Endothelial cell of umbilical vein (primary cell): ENCODE results near the gene ARHGEF10L. TPM values are rescaled to one million over a fixed set of nuclear protein-coding genes. Genes with fewer than 3 reads are reported as not detected.

Experiments used
- BruUV-seq: library from RNA; stranded (reverse); fragments of 400-500 nt; replicated peaks from 2 replicates; lab custom pipeline; 2021; lab: Mats Ljungman, UMichigan
- CTCF ChIA-PET: fragments of 300-600, 350-600 bp; sonication (Branson Sonifier 250); formaldehyde crosslinking; loops from one replicate; lab custom pipeline; 2021; ENCODE audit warnings: antibody characterized with exemption, inconsistent platforms; lab: Charles Lee
- POLR2A ChIA-PET: fragments of 300-600, 350-600 bp; sonication (Branson Sonifier 250); formaldehyde crosslinking; loops from one replicate; lab custom pipeline; 2021; ENCODE audit warnings: antibody characterized with exemption, inconsistent platforms; lab: Charles Lee
- DNase-seq: peaks from one replicate; pipeline ENCODE4 v3.0.0-alpha.2; 2011; ENCODE audit warnings: low read depth, low spot score
- FAIRE-seq: peaks from 2 replicates; lab custom pipeline; 2011; peaks lifted over from hg19 to GRCh38; lab: Jason Lieb, UNC
- H2AFZ ChIP-seq: 2 replicates; pipeline ENCODE4 v1.6.0; 2012; ENCODE audit warnings: low read depth, low read length, control low read depth, inconsistent platforms
- H3K27ac ChIP-seq: 2 replicates; pipeline ENCODE4 v1.5.1; 2011; ENCODE audit warnings: low read depth, mild to moderate bottlenecking, control low read depth, low read length, moderate library complexity; ENCODE audit not compliant: insufficient read depth
- H3K27me3 ChIP-seq, 2 experiments: 2 replicates each; pipeline versions ENCODE4 v1.6.0 to v1.6.1; 2011; ENCODE audit warnings: low read length in 2 of 2, mixed read lengths in 1 of 2; ENCODE audit not compliant: control insufficient read depth in 2 of 2, insufficient read depth in 2 of 2
- H3K36me3 ChIP-seq, 2 experiments: 2 replicates in 1 of 2; 3 replicates in 1 of 2; pipeline ENCODE4 v1.5.1; 2011; ENCODE audit warnings: low read length in 2 of 2, mild to moderate bottlenecking in 1 of 2, moderate library complexity in 1 of 2; ENCODE audit not compliant: control insufficient read depth in 2 of 2, insufficient read depth in 2 of 2; ENCODE audit errors: extremely low read depth in 1 of 2
- H3K4me1 ChIP-seq: 3 replicates; pipeline ENCODE4 v1.5.1; 2011; ENCODE audit warnings: mild to moderate bottlenecking, low read length; ENCODE audit not compliant: control insufficient read depth, insufficient read depth; ENCODE audit errors: extremely low read depth
- H3K4me2 ChIP-seq: 2 replicates; pipeline ENCODE4 v1.6.1; 2011; ENCODE audit warnings: low read length, control low read depth, mixed read lengths; ENCODE audit not compliant: insufficient read depth
- H3K4me3 ChIP-seq, 3 experiments: fragments of 200-600 bp in 1 of 3; sonication (generic), shearing (Covaris generic) in 1 of 3; replicated peaks in 1 of 3; 2 replicates each; pipeline ENCODE4 v1.5.1; 2011 to 2016; ENCODE audit warnings: control low read depth in 3 of 3, low read length in 3 of 3, mild to moderate bottlenecking in 2 of 3, inconsistent platforms in 1 of 3, low read depth in 1 of 3, moderate library complexity in 1 of 3; ENCODE audit not compliant: insufficient read depth in 1 of 3
- H3K79me2 ChIP-seq: 2 replicates; pipeline ENCODE4 v1.6.0; 2012; ENCODE audit warnings: low read length, inconsistent platforms; ENCODE audit not compliant: control insufficient read depth, insufficient read depth
- H3K9ac ChIP-seq: replicated peaks from 2 replicates; pipeline ENCODE3; 2011; ENCODE audit warnings: low read length, control low read depth; ENCODE audit not compliant: insufficient read depth; ENCODE audit errors: extremely low read depth
- H3K9me1 ChIP-seq: replicated peaks from 3 replicates; pipeline ENCODE4 v1.6.0; 2011; ENCODE audit warnings: mild to moderate bottlenecking, low read length; ENCODE audit not compliant: control insufficient read depth, insufficient read depth; ENCODE audit errors: extremely low read depth
- H3K9me3 ChIP-seq: replicated peaks from 2 replicates; pipeline ENCODE4 v1.5.1; 2012; ENCODE audit warnings: low read length, inconsistent platforms; ENCODE audit not compliant: control insufficient read depth, insufficient read depth
- H4K20me1 ChIP-seq: replicated peaks from 2 replicates; pipeline ENCODE3; 2011; ENCODE audit warnings: mild to moderate bottlenecking, low read length; ENCODE audit not compliant: control insufficient read depth, insufficient read depth; ENCODE audit errors: extremely low read depth
- CTCF ChIP-seq, 2 donors: IDR thresholded peaks; 1 replicate in 1 of 2; 2 replicates in 1 of 2; pipeline ENCODE4 v1.5.1; 2011; ENCODE audit warnings: low read length in 2 of 2, mild to moderate bottlenecking in 2 of 2, moderate library complexity in 2 of 2, control low read depth in 1 of 2, inconsistent platforms in 1 of 2, low read depth in 1 of 2; ENCODE audit not compliant: insufficient read depth in 1 of 2; ENCODE audit errors: extremely low read depth in 1 of 2
- EZH2 ChIP-seq: IDR thresholded peaks from 2 replicates; pipeline ENCODE4 v1.6.1; 2012; ENCODE audit warnings: borderline replicate concordance, low read depth, mild to moderate bottlenecking, moderate library complexity, low read length, inconsistent platforms; ENCODE audit not compliant: severe bottlenecking
- FOS ChIP-seq: IDR thresholded peaks from 2 replicates; pipeline ENCODE4 v1.6.1; 2011; ENCODE audit warnings: mild to moderate bottlenecking, low read length, moderate library complexity, borderline replicate concordance; ENCODE audit not compliant: insufficient read depth
- GATA2 ChIP-seq: IDR thresholded peaks from 2 replicates; pipeline ENCODE4 v1.7.0; 2011; ENCODE audit warnings: low read depth, mild to moderate bottlenecking, moderate library complexity, mixed read lengths, low read length; ENCODE audit not compliant: insufficient read length, insufficient read depth
- JUN ChIP-seq: IDR thresholded peaks from 2 replicates; pipeline ENCODE4 v1.6.1; 2011; ENCODE audit warnings: borderline replicate concordance, low read depth; ENCODE audit not compliant: insufficient read length, insufficient read depth
- MAX ChIP-seq: IDR thresholded peaks from 2 replicates; pipeline ENCODE4 v1.6.1; 2011; ENCODE audit not compliant: insufficient read depth, insufficient read length
- MYC ChIP-seq: IDR thresholded peaks from one replicate; pipeline ENCODE4 v1.6.1; 2011; ENCODE audit warnings: mild to moderate bottlenecking, low read depth, low read length
- POLR2A ChIP-seq: IDR thresholded peaks from 2 replicates; pipeline ENCODE4 v1.6.1; 2012; ENCODE audit warnings: low read depth, mild to moderate bottlenecking, control low read depth, low read length
- POLR2AphosphoS5 ChIP-seq: IDR thresholded peaks from 2 replicates; pipeline ENCODE4 v1.6.1; 2012; ENCODE audit warnings: low read depth, mild to moderate bottlenecking, control low read depth, low read length, moderate library complexity; ENCODE audit not compliant: insufficient read depth
- dilution Hi-C: fragments of 300-500 bp; cut with MboI; formaldehyde crosslinking; loops from one replicate; pipeline ENCODE4 v1.15.0; 2019; ENCODE audit warnings: low sequenced_read_pairs; ENCODE audit not compliant: extremely low pct_ligation_motif_present
- intact Hi-C: fragments of 100-400 bp; cut with micrococcal nuclease; formaldehyde crosslinking; loops from one replicate; pipeline ENCODE4 v1.10.0; 2022
- polyA plus RNA-seq, 4 experiments: library from polyadenylated mRNA; depleted of rRNA in 3 of 4; stranded (reverse) in 3 of 4; unstranded in 1 of 4; fragments of >200 nt; gene quantifications; 2 replicates each; pipeline versions ENCODE4 v1.2.1 to v1.2.3, GENCODE V29; 2011 to 2012; ENCODE audit warnings: missing spikeins in 1 of 4
- total RNA-seq: library from RNA; stranded (reverse); gene quantifications from 2 replicates; pipeline ENCODE4 v1.2.3, GENCODE V29; 2021

Gene ARHGEF10L
- total and polyA plus RNA-seq, 2 donors (not counting 3 experiments of a cell fraction or from before 2014, with no cell fraction given), result 1.9 to 5.2 TPM

- dilution Hi-C loops, result no loop called here
- Histone ChIP-seq H3K9me1 (no peaks in the 10 kb centered on the region), H3K27me3 (no peaks in the 10 kb centered on the region), H3K27ac (no peak overlapping the region), H2AFZ (no peak overlapping the region), H3K36me3 (no peaks in the 10 kb centered on the region), H3K4me1 (no peaks in the 10 kb centered on the region), H3K9me3 (no peaks in the 10 kb centered on the region), H3K4me2 (no peak overlapping the region), H3K79me2 (no peaks in the 10 kb centered on the region), H3K4me3 (no peak overlapping the region), H4K20me1 (no peaks in the 10 kb centered on the region), H3K9ac (no peak overlapping the region)
- ChIA-PET POLR2A (no interaction called here), CTCF (interaction anchor here (1.1 to 7.7 kb wide), 4 partner anchors 41 to 927 kb away, joined by 3 to 78 read pairs (median 25); no protein-coding TSS in a partner anchor)
- BruUV-seq, result no TSS peak
- no peak for DNase-seq
- intact Hi-C loops, result no loop called here
- no peak for FAIRE-seq
- no peak for TF ChIP-seq CTCF (IDR thresholded peaks at IDR 0.05; ENCODE audit: extremely low read depth in 1 of 2, insufficient read depth in 1 of 2, low read depth in 1 of 2, low read length in 2 of 2)
- no peak for TF ChIP-seq POLR2A
- TF ChIP-seq JUN, result no peak
- no peak for TF ChIP-seq MYC
- TF ChIP-seq POLR2AphosphoS5, result no peak
- TF ChIP-seq MAX, result no peak
- no peak for TF ChIP-seq FOS
- TF ChIP-seq GATA2, result no peak
- TF ChIP-seq EZH2, result no peak
Measured at GRCh38 chr1:17655169-17655568, 115.7 kb downstream of the ARHGEF10L start.
